ENCODE results near the gene FBLL1. TPM values are rescaled to one million over a fixed set of nuclear protein-coding genes. Genes with fewer than 3 reads are reported as not detected.
A peak's percentile ranks its signal among the peaks of the same experiment; 100 is the strongest.

FBLL1 gene
- total and polyA plus RNA-seq, 9 of the 15 experiments (the other 6 are each of a cell fraction or from before 2014, with no cell fraction given), result not detected

DNA sequence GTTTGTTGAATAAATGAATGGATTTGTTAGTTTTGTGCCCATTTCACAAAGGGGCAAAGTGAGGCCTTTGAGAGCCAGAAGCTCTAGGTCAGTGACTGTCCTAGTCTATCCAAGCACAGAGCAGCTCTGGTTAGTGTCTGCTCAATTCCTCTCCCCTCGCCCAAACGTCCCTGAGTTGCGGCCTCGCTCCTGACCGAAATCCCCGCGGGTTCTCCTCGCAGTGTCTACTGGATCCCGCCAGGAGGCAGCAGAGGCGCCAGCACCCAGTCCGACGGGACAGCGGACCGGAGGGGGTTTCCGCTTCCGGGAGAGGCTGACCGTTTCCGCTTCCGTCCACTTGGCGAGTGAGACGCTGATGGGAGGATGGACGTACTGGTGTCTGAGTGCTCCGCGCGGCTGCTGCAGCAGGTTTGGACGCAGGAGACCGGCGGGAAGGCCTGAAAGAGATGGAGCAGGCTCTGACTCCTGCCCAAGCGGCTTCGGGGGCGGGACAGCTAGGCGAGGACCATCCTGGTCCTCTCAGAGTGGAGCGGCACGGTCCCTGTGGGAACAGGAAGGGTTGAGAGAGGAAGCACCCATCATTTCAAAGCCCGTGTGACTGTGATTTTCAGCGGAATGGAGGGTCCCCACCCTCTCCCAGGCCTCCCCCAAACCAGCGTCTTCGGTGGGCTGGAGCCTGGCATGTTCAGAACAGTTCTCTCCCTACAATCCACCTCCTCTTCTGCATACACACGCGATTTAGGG lies 42.8 kb upstream of the FBLL1 start, which contains the start of gene RARS1 (continued):
- TF ChIP-seq ZNF280A (IDR thresholded peaks at IDR 0.05; ENCODE audit: low read depth, partially characterized antibody), result no peak
- TF ChIP-seq ZNF696 (CRISPR knock-in tag; conservative IDR thresholded peaks at IDR 0.05), result no peak
- no peak for TF ChIP-seq U2AF2 (optimal IDR thresholded peaks at IDR 0.05; ENCODE audit: low read depth, low read length)
- TF ChIP-seq, protein P1, sequence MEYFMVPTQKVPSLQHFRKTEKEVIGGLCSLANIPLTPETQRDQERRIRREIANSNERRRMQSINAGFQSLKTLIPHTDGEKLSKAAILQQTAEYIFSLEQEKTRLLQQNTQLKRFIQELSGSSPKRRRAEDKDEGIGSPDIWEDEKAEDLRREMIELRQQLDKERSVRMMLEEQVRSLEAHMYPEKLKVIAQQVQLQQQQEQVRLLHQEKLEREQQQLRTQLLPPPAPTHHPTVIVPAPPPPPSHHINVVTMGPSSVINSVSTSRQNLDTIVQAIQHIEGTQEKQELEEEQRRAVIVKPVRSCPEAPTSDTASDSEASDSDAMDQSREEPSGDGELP (CRISPR knock-in tag; IDR thresholded peaks at IDR 0.05; ENCODE audit: borderline replicate concordance), result peak; percentile 81
- TF ChIP-seq DPF2 (IDR thresholded peaks at IDR 0.05), result no peak; the same call in 1 of the 2 replicates
- TF ChIP-seq CHD2 (IDR thresholded peaks at IDR 0.05; ENCODE audit: low read depth, low read length), result no peak
- TF ChIP-seq PCBP2 (IDR thresholded peaks at IDR 0.05; ENCODE audit: low read depth, low read length, poor library complexity, severe bottlenecking), result no peak
- TF ChIP-seq CBX1 (IDR thresholded peaks at IDR 0.05; ENCODE audit: low read depth), result peak; percentile 87
- TF ChIP-seq KDM5B (IDR thresholded peaks at IDR 0.05; ENCODE audit: insufficient replicate concordance, low read depth, low read length), result peak; percentile 99
- TF ChIP-seq ZNF143 (CRISPR knock-in tag; IDR thresholded peaks at IDR 0.05), result no peak
- TF ChIP-seq ADNP (tag; IDR thresholded peaks at IDR 0.05), result no peak
- TF ChIP-seq GABPA (tag; conservative IDR thresholded peaks at IDR 0.05; ENCODE audit: low read depth), result peak; percentile 99
- TF ChIP-seq KLF13 (tag; IDR thresholded peaks at IDR 0.05; ENCODE audit: borderline replicate concordance, low read depth), result no peak
- no peak for TF ChIP-seq ZNF311 (CRISPR knock-in tag; IDR thresholded peaks at IDR 0.05)
- no peak for TF ChIP-seq NFE2L1 (tag; IDR thresholded peaks at IDR 0.05; ENCODE audit: borderline replicate concordance, low read depth)
- peak; percentile 57 for TF ChIP-seq SP2 (IDR thresholded peaks at IDR 0.05; ENCODE audit: extremely low read depth, low read depth, low read length, poor library complexity, severe bottlenecking)
- no peak for TF ChIP-seq ZFX (CRISPR knock-in tag; IDR thresholded peaks at IDR 0.05)
- TF ChIP-seq TFAM (CRISPR knock-in tag; conservative IDR thresholded peaks at IDR 0.05), result no peak
- TF ChIP-seq ZNF436 (CRISPR knock-in tag; IDR thresholded peaks at IDR 0.05), result no peak
- TF ChIP-seq NRF1 (conservative IDR thresholded peaks at IDR 0.05 in 1 of 2, IDR thresholded peaks at IDR 0.05 in 1 of 2), result peak in 1 of 2 experiments; percentile 22; a peak in 1 of 4 replicates
- no peak for TF ChIP-seq CCAR2 (IDR thresholded peaks at IDR 0.05; ENCODE audit: low read depth, low read length)
- peak; percentile 97 for TF ChIP-seq POLR2B (IDR thresholded peaks at IDR 0.05; ENCODE audit: low read depth, partially characterized antibody)
- no peak for TF ChIP-seq TEAD2 (tag; IDR thresholded peaks at IDR 0.05)
- TF ChIP-seq, protein P2, sequence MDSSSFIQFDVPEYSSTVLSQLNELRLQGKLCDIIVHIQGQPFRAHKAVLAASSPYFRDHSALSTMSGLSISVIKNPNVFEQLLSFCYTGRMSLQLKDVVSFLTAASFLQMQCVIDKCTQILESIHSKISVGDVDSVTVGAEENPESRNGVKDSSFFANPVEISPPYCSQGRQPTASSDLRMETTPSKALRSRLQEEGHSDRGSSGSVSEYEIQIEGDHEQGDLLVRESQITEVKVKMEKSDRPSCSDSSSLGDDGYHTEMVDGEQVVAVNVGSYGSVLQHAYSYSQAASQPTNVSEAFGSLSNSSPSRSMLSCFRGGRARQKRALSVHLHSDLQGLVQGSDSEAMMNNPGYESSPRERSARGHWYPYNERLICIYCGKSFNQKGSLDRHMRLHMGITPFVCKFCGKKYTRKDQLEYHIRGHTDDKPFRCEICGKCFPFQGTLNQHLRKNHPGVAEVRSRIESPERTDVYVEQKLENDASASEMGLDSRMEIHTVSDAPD (CRISPR knock-in tag; IDR thresholded peaks at IDR 0.05), result no peak
- TF ChIP-seq POLR2H (tag; IDR thresholded peaks at IDR 0.05; ENCODE audit: low read depth), result peak; percentile 69
- no peak for TF ChIP-seq ZNF347 (CRISPR knock-in tag; IDR thresholded peaks at IDR 0.05; ENCODE audit: low read depth)

All from K562 (cell line).